Kidney epithelial cell (primary cell): Measurements from ENCODE around the gene ALKAL2. TPM values are rescaled to one million over a fixed set of nuclear protein-coding genes. Genes with fewer than 3 reads are reported as not detected.

Experiments
- DNase-seq: peaks from one replicate; pipeline ENCODE4 v3.0.0-alpha.2; 2010; ENCODE audit warnings: low read depth
- H3K27me3 ChIP-seq: 2 replicates; pipeline ENCODE4 v1.6.0; 2011; ENCODE audit warnings: low read length; ENCODE audit not compliant: control insufficient read depth, insufficient read depth
- H3K36me3 ChIP-seq: 2 replicates; pipeline ENCODE4 v1.5.1; 2011; ENCODE audit warnings: low read length; ENCODE audit not compliant: control insufficient read depth, insufficient read depth
- H3K4me3 ChIP-seq: 2 replicates; pipeline ENCODE4 v1.5.1; 2011; ENCODE audit warnings: low read depth, mild to moderate bottlenecking, control low read depth, low read length
- CTCF ChIP-seq: IDR thresholded peaks from 2 replicates; pipeline ENCODE4 v1.5.1; 2011; ENCODE audit warnings: mild to moderate bottlenecking, moderate library complexity, low read length, control low read depth, inconsistent platforms; ENCODE audit not compliant: insufficient read depth, poor library complexity, severe bottlenecking
- total RNA-seq: library from RNA; depleted of rRNA; stranded (reverse); fragments of >200 nt; gene quantifications from 2 replicates; pipeline ENCODE4 v1.2.3, GENCODE V29; 2015

ALKAL2 gene
- total RNA-seq, 1 donor from 2014 or later = 2.5 TPM

DNA sequence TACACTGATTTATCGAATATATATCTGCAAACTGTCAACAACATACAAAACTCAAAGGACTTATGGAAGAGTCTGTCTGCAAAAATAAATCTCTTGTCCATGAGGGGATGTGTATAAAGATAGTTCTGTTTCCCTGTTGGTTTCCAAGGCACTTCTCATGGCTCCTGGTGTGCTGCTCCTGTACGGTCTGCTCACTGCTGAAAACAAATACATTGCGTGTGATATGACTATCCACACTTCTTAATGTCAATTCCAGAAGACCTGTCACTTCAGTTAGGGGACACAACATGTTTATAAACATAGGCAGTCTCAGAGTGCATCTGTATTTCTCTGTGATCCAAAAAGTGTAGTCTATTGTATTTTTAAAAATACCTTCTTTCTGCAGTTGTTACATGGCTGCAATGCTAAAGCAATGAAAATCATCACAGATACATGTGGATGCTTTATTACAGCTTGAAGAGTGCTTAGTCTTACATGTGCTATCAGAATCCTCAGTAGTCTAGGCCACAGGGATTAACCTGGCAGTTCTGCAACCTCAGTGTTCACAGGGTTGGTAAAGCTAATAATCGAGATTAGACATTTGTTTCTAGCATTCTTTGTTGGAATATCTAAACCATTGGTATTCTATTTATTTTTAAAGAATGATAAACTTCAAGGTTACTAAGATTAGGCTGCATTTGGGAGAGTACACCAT lies 7.8 kb downstream of the ALKAL2 start:
- H3K4me3 ChIP-seq = no peak overlapping the region

GRCh38 chr2:279366-279765 lies 8.5 kb downstream of the ALKAL2 start:
- peaks cover 2% of the 10 kb centered on the region for H3K36me3 ChIP-seq
- no peak for DNase-seq
- no peaks in the 10 kb centered on the region for H3K27me3 ChIP-seq
- H3K4me3 ChIP-seq = no peak overlapping the region
- TF ChIP-seq CTCF = no peak

More for the DNA sequence above, 7.8 kb downstream of the ALKAL2 start:
- TF ChIP-seq CTCF = no peak
- no peak for DNase-seq
- H3K27me3 ChIP-seq = no peaks in the 10 kb centered on the region
- H3K36me3 ChIP-seq = peaks cover 2% of the 10 kb centered on the region

DNA sequence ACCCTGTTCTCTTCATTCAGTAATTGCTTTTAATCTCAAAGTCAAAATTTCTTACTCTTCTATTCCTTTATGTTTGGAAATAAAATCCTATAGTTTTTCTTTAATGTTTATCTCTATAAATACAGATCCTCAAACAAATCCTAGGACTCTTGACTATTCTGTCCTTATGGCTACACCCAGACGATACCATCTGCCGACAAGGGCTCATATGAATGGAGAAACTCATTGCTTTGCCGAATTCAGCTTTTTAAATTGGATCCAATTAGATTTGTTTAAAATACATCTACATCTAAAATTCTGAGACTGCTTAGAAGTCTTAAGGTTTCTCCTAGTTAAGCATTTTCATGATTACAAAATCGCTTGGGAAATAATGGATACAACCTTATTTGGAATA lies 9.0 kb downstream of the ALKAL2 start:
- no peak overlapping the region for H3K4me3 ChIP-seq
- no peak for TF ChIP-seq CTCF
- peaks cover 2% of the 10 kb centered on the region for H3K36me3 ChIP-seq
- no peaks in the 10 kb centered on the region for H3K27me3 ChIP-seq
- no peak for DNase-seq

- no peak for DNase-seq
- Histone ChIP-seq H3K4me3 (no peak overlapping the region), H3K27me3 (no peaks in the 10 kb centered on the region), H3K36me3 (peaks cover 2% of the 10 kb centered on the region)
- no peak for TF ChIP-seq CTCF
Measured at GRCh38 chr2:278312-278926, 9.5 kb downstream of the ALKAL2 start.

GRCh38 chr2:275466-275865 lies 12.4 kb downstream of the ALKAL2 start:
- DNase-seq = no peak
- no peak for TF ChIP-seq CTCF
- Histone ChIP-seq H3K36me3 (peaks cover 2% of the 10 kb centered on the region), H3K27me3 (no peaks in the 10 kb centered on the region), H3K4me3 (no peak overlapping the region)
